ENCODE measurements around the gene C1QL1.

C1QL1 gene

GRCh38 chr17:44919411-44919810, 48.7 kb downstream of the C1QL1 start:
- H3K4me3 ChIP-seq (ENCODE audit: control insufficient read depth, low read depth, low read length): no peak overlapping the region
- no peak for DNase-seq (ENCODE audit: low read depth)
- no peak for TF ChIP-seq CTCF (IDR thresholded peaks at IDR 0.05; ENCODE audit: control insufficient read depth, insufficient read depth, low read depth, low read length, missing control alignments)

DNA sequence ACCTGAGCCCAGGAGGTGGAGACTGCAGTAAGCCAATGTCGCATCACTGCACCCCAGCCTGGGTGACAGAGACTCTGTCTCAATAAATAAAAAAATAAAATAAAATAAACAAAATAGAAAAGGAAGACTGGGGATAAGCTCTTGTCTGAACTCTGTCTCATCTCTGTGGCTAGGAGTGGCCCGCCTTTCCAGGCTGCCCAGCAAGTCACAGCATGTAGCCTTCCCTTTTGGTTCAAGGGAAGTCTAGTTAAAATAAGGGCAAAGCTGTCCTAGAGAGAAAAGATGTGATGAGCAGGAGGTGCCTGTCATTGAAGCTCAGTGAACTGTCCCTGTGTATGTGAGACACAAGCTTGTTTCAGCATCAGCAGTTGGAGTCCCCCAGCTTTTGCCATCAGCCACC, 50.1 kb downstream of the C1QL1 start:
- H3K4me3 ChIP-seq (ENCODE audit: control insufficient read depth, low read depth, low read length): no peak overlapping the region
- TF ChIP-seq CTCF (IDR thresholded peaks at IDR 0.05; ENCODE audit: control insufficient read depth, insufficient read depth, low read depth, low read length, missing control alignments): no peak
- no peak for DNase-seq (ENCODE audit: low read depth)

- DNase-seq (ENCODE audit: low read depth): no peak
- H3K4me3 ChIP-seq (ENCODE audit: control insufficient read depth, low read depth, low read length): no peak overlapping the region
- TF ChIP-seq CTCF (IDR thresholded peaks at IDR 0.05; ENCODE audit: control insufficient read depth, insufficient read depth, low read depth, low read length, missing control alignments): no peak
Measured at GRCh38 chr17:44917456-44917855, 50.6 kb downstream of the C1QL1 start.

DNA sequence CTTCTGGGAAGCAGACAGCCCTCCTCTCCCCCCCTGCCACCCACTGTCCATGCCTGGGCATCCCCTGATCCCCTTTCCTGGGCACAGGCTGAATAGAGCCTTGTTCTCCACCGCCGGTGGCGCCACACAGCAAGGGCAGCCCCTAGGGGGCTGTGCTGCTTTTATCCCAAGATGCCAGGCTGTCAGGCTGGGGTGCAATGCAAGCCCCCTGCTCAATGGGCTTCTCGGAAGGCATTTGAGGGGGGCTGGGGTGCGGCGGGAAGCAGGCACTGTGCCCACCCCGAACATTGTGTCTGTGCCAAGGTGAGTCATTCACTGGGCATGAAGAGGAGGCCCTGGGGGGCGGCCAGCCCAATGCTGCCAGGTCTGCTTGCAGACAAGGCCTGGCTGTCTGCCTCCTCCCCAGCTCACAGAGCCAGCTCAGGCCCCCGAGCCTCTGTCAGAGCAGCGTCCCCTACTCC, 51.3 kb downstream of the C1QL1 start:
- peak; percentile 27 for DNase-seq (ENCODE audit: low read depth)
- no peak for TF ChIP-seq CTCF (IDR thresholded peaks at IDR 0.05; ENCODE audit: control insufficient read depth, insufficient read depth, low read depth, low read length, missing control alignments)
- no peak overlapping the region for H3K4me3 ChIP-seq (ENCODE audit: control insufficient read depth, low read depth, low read length)

DNA sequence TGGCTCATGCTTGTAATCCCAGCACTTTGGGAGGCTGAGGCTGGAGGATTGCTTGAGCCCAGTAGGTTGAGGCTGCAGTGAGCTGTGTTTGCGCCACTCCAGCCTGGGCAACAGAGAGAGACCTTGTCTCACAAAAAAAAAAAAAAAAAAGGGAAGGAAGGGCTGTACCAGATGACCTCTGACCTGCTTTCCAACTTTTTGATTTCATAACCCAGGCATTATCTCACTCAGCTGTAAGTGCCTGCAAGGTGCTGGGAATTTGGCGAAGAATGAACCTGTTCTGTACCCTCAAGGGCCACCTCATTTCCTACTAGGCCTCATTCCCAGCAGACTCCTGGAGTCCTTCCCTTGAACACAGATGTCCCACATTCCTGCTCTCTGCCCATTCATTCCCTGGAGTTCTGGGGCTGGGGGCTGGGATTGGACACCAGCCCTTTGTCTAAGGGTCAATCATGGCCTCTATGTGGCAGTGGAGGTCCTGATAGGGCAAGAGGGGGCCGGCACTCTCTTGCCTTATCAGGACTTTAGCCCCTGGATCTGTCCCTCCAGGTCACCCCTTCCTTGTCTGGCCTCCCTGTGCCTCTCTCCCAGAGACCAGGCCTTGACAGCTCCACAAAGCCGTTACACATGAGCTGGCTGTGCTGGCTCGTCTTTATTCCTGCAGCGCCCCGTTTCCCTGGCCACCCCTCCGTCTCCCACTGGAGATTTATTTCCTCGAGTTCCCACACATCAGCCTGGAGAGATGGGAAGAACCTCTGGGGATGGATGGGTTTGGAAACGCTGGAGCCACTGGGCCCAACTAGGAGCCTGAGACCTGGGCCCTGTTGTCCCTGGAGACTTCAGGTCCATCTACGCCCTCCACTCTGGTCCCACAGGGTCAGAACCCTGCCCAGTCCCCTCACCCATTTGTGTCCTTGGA, 52.0 kb downstream of the C1QL1 start:
- TF ChIP-seq CTCF (IDR thresholded peaks at IDR 0.05; ENCODE audit: control insufficient read depth, insufficient read depth, low read depth, low read length, missing control alignments): no peak
- DNase-seq (ENCODE audit: low read depth): no peak
- H3K4me3 ChIP-seq (ENCODE audit: control insufficient read depth, low read depth, low read length): no peak overlapping the region

DNA sequence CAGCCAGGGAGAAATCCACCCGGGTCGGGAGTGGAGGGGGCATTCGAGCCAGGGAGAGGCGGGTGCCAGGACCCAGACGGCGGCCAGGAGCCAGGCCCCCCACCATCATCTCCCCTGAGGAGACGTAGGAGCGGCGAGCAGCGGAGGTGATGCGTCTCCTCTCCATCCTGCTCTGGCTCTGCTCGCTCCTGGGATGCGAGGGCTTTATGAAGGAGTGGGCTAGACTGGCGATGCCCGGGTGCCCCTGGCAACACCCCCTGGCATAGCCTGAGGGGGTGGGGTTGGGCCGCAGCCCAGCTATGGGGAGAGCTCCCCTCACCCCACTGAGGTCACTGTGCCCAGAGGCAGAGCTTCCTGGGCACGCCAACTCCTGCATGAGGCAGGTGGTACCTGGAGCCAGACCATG, 52.8 kb downstream of the C1QL1 start, which contains the start of gene GFAP:
TSS of gene GFAP (minus strand) at position 180 of the 406 bp plus-strand sequence. CDS start at position 166, 14 bp downstream.
- no peak for DNase-seq (ENCODE audit: low read depth)
- H3K4me3 ChIP-seq (ENCODE audit: control insufficient read depth, low read depth, low read length): no peak within 1 kb of the TSS
- TF ChIP-seq CTCF (IDR thresholded peaks at IDR 0.05; ENCODE audit: control insufficient read depth, insufficient read depth, low read depth, low read length, missing control alignments): no peak

All from AG09309 (cell line).